OCI-LY7 (cell line): Measurements from ENCODE around the gene EMD.

Source experiments
- CTCF ChIP-seq: fragments of 200-600 bp; sonication (generic); conservative IDR thresholded peaks from 2 replicates; pipeline ENCODE4 v1.5.1; 2014; ENCODE audit warnings: mild to moderate bottlenecking, antibody characterized with exemption, low read length, moderate library complexity, mixed read lengths
- EZH2phosphoT487 ChIP-seq: fragments of 200-600 bp; sonication (generic); IDR thresholded peaks from 2 replicates; pipeline ENCODE4 v1.6.1; 2018; ENCODE audit warnings: low read depth, borderline replicate concordance, mild to moderate bottlenecking, mixed run types, antibody characterized with exemption, low read length, moderate library complexity, mixed read lengths

GRCh38 chrX:154357205-154357604 lies 21.9 kb upstream of the EMD start:
- TF ChIP-seq CTCF, result no peak
- no peak for TF ChIP-seq EZH2phosphoT487
